SK-N-SH (cell line): ENCODE results near the gene RBM33. TPM values are rescaled to one million over a fixed set of nuclear protein-coding genes. Genes with fewer than 3 reads are reported as not detected.

Experiments
- CTCF ChIA-PET: fragments of 300-600, 350-600 bp; formaldehyde crosslinking; extraction: SDS; loops from one replicate; lab custom pipeline; 2021; lab: Yijun Ruan, JAX
- POLR2A ChIA-PET: fragments of 350-600 bp; sonication (Branson Sonifier 250); formaldehyde crosslinking; extraction: SDS; loops from one replicate; lab custom pipeline; 2020; ENCODE audit warnings: antibody characterized with exemption, inconsistent platforms; lab: Yijun Ruan, JAX
- DNase-seq: peaks from one replicate; pipeline ENCODE4 v3.0.0; 2012
- H2AFZ ChIP-seq: fragments of 200-600 bp; sonication (generic); 2 replicates; pipeline ENCODE4 v1.8.1; 2016; ENCODE audit warnings: antibody characterized with exemption, mild to moderate bottlenecking, low read depth
- H3F3A ChIP-seq: fragments of 200-600 bp; sonication (generic); replicated peaks from 2 replicates; pipeline ENCODE3; 2016; ENCODE audit warnings: antibody characterized with exemption, mild to moderate bottlenecking; ENCODE audit not compliant: insufficient read depth
- H3K27ac ChIP-seq, 2 experiments: fragments of 200-500 bp in 1 of 2; fragments of 200-600 bp in 1 of 2; sonication (Bioruptor generic) in 1 of 2; sonication (generic), shearing (Covaris generic) in 1 of 2; 2 replicates each; pipeline versions ENCODE4 v1.5.1 to v1.6.1; 2014 to 2016; ENCODE audit warnings: low read depth in 2 of 2, inconsistent platforms in 1 of 2, low read length in 1 of 2, mild to moderate bottlenecking in 1 of 2, mixed read lengths in 1 of 2
- H3K27me3 ChIP-seq: fragments of 200-600 bp; sonication (generic), shearing (Covaris generic); 2 replicates; pipeline ENCODE4 v1.6.1; 2016; ENCODE audit warnings: mixed run types; ENCODE audit not compliant: insufficient read depth
- H3K36me3 ChIP-seq, 2 experiments: fragments of 200-500 bp in 1 of 2; fragments of 200-600 bp in 1 of 2; sonication (Bioruptor generic) in 1 of 2; sonication (generic) in 1 of 2; replicated peaks in 1 of 2; 2 replicates each; pipeline versions ENCODE3 to v1.5.1; 2014 to 2016; ENCODE audit warnings: low read length in 1 of 2, mild to moderate bottlenecking in 1 of 2; ENCODE audit not compliant: insufficient read depth in 2 of 2, control insufficient read depth in 1 of 2
- H3K4me1 ChIP-seq, 2 experiments: fragments of 200-500 bp in 1 of 2; fragments of 200-600 bp in 1 of 2; sonication (Bioruptor generic) in 1 of 2; sonication (generic), shearing (Covaris generic) in 1 of 2; 2 replicates each; pipeline versions ENCODE4 v1.5.1 to v1.6.1; 2014 to 2016; ENCODE audit warnings: low read depth in 1 of 2, low read length in 1 of 2, mixed run types in 1 of 2; ENCODE audit not compliant: insufficient read depth in 2 of 2, control insufficient read depth in 1 of 2
- H3K4me2 ChIP-seq: fragments of 200-600 bp; sonication (generic), shearing (Covaris generic); 2 replicates; pipeline ENCODE4 v1.6.1; 2017; ENCODE audit warnings: mixed run types
- H3K4me3 ChIP-seq, 2 experiments: fragments of 200-500 bp in 1 of 2; fragments of 200-600 bp in 1 of 2; sonication (Bioruptor generic) in 1 of 2; sonication (generic), shearing (Covaris generic) in 1 of 2; 2 replicates each; pipeline versions ENCODE4 v1.5.1 to v1.8.1; 2014 to 2016; ENCODE audit warnings: low read depth in 2 of 2, inconsistent platforms in 1 of 2, low read length in 1 of 2, mild to moderate bottlenecking in 1 of 2, mixed read lengths in 1 of 2, moderate library complexity in 1 of 2
- H3K79me2 ChIP-seq: fragments of 200-600 bp; sonication (generic); 2 replicates; pipeline ENCODE4 v1.8.1; 2017; ENCODE audit warnings: mild to moderate bottlenecking; ENCODE audit not compliant: insufficient read depth
- H3K9ac ChIP-seq: fragments of 200-600 bp; sonication (generic); 2 replicates; pipeline ENCODE4 v1.6.1; 2017; ENCODE audit warnings: mixed run types
- H3K9me2 ChIP-seq: fragments of 200-600 bp; sonication (generic); 2 replicates; pipeline ENCODE4 v1.6.1; 2017; ENCODE audit warnings: mixed run types
- H3K9me3 ChIP-seq: fragments of 200-600 bp; sonication (generic); 2 replicates; pipeline ENCODE4 v1.6.1; 2017; ENCODE audit warnings: mixed run types, mild to moderate bottlenecking, moderate library complexity
- H4K20me1 ChIP-seq: fragments of 200-600 bp; sonication (generic); 2 replicates; pipeline ENCODE4 v1.6.1; 2017; ENCODE audit warnings: mild to moderate bottlenecking, mixed run types; ENCODE audit not compliant: insufficient read depth
- CHD2 ChIP-seq: fragments of 150-350 bp; IDR thresholded peaks from 2 replicates; pipeline ENCODE4 v1.6.1; 2018; ENCODE audit warnings: low read length; ENCODE audit not compliant: partially characterized antibody
- EP300 ChIP-seq, 2 experiments: IDR thresholded peaks; 2 replicates each; pipeline versions ENCODE4 v1.4.0 to v1.6.1; 2012; ENCODE audit warnings: borderline replicate concordance in 1 of 2, low read depth in 1 of 2, low read length in 1 of 2
- FOXJ3 ChIP-seq: sonication (generic); formaldehyde crosslinking; IDR thresholded peaks from 2 replicates; pipeline ENCODE4 v1.5.1; 2020; ENCODE audit warnings: mild to moderate bottlenecking, missing genetic modification reagents
- GATA2 ChIP-seq: sonication (generic); formaldehyde crosslinking; IDR thresholded peaks from 2 replicates; pipeline ENCODE4 v1.5.0; 2020; ENCODE audit warnings: mild to moderate bottlenecking, missing genetic modification reagents
- JUND ChIP-seq: IDR thresholded peaks from 2 replicates; pipeline ENCODE4 v1.4.0; 2012
- NFIC ChIP-seq: IDR thresholded peaks from 2 replicates; pipeline ENCODE4 v1.4.0; 2012; ENCODE audit warnings: borderline replicate concordance
- NRF1 ChIP-seq: IDR thresholded peaks from 2 replicates; pipeline ENCODE4 v1.6.1; 2012; ENCODE audit warnings: low read depth, mild to moderate bottlenecking, low read length
- POLR2AphosphoS5 ChIP-seq: IDR thresholded peaks from 2 replicates; pipeline ENCODE4 v1.6.1; 2012; ENCODE audit warnings: low read depth, low read length
- RXRA ChIP-seq: IDR thresholded peaks from 2 replicates; pipeline ENCODE4 v1.4.0; 2012; ENCODE audit warnings: low read depth, mild to moderate bottlenecking, borderline replicate concordance
- TEAD4 ChIP-seq: IDR thresholded peaks from 2 replicates; pipeline ENCODE4 v1.4.0; 2012; ENCODE audit warnings: mild to moderate bottlenecking, borderline replicate concordance; ENCODE audit not compliant: insufficient read depth
- YY1 ChIP-seq: IDR thresholded peaks from 2 replicates; pipeline ENCODE4 v1.4.0; 2012; ENCODE audit warnings: low read depth, mild to moderate bottlenecking
- whole genome bisulfite sequencing: methylation state at CpG from one replicate; pipeline ENCODE4 v1.1.6; 2017; ENCODE audit warnings: low lambda C conversion rate; 5-methylcytosine and 5-hydroxymethylcytosine counted together
- polyA plus RNA-seq, 3 experiments: library from polyadenylated mRNA; depleted of rRNA; stranded (reverse); fragments of >200 nt; gene quantifications; 2 replicates each; pipeline ENCODE4 v1.2.3, GENCODE V29; 2012
- TF ChIP-seq, protein P1 (sequence below): IDR thresholded peaks from 2 replicates; pipeline ENCODE4 v1.4.0; 2012; ENCODE audit warnings: low read depth, borderline replicate concordance
- TF ChIP-seq, protein P2 (sequence below): IDR thresholded peaks from 2 replicates; pipeline ENCODE4 v1.6.1; 2012; ENCODE audit warnings: mild to moderate bottlenecking, low read depth, low read length, moderate library complexity
- TF ChIP-seq, protein P3 (sequence below): IDR thresholded peaks from 2 replicates; pipeline ENCODE4 v1.4.0; 2012; ENCODE audit warnings: low read depth
- TF ChIP-seq, protein P4 (sequence below): fragments of 150-350 bp; IDR thresholded peaks from 2 replicates; pipeline ENCODE4 v1.6.1; 2016; ENCODE audit warnings: mild to moderate bottlenecking, low read depth, low read length

RBM33 gene
- polyA plus RNA-seq, 1 of the 3 experiments (the other 2 are of a cell fraction): 13.8 TPM

DNA sequence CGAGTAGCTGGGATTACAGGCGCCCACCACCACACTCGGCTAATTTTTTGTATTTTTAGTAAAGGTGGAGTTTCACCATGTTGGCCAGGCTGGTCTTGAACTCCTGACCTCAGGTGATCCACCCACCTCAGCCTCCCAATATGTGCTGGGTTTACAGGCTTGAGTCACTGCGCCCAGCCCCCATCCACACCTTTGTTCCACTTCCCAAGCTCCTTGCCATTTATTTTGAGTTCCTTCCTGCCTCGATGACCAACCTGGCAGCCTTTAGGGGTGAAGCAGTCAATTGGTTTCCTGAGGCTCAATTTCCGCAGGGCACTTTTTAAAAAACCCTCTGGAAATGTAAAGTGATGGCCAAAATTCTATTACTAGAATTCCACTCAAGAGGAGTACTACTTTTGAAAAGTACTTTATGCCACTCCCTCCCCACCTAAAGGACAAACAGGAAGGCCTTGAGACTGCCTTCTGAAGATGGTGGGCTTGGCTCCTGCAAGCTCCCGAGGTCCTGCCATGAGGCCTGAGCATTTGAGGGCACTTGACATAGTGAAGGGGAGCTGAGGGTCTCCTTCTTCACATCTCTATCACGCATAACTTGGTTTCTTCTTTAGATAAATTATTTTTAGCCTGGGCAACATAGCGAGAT, 32.5 kb upstream of the RBM33 start:
- Histone ChIP-seq H3K4me2 (no peak overlapping the region), H3K9me2 (no peaks in the 10 kb centered on the region), H3K27ac (no peak overlapping the region), H3K36me3 (no peaks in the 10 kb centered on the region), H2AFZ (no peak overlapping the region), H3K9me3 (no peaks in the 10 kb centered on the region), H3K27me3 (peaks cover 35% of the 10 kb centered on the region; the same call in 1 of the 2 replicates), H3K9ac (no peak overlapping the region), H4K20me1 (no peaks in the 10 kb centered on the region), H3F3A (no peaks in the 10 kb centered on the region), H3K4me1 (no peaks in the 10 kb centered on the region), H3K4me3 (no peak overlapping the region), H3K79me2 (no peaks in the 10 kb centered on the region)
- POLR2A ChIA-PET: no interaction called here
- CTCF ChIA-PET: interaction anchor here (0.7 to 4.1 kb wide), 4 partner anchors 13 to 240 kb away, joined by 3 to 42 read pairs (median 5); no protein-coding TSS in a partner anchor
- TF ChIP-seq, protein P1, sequence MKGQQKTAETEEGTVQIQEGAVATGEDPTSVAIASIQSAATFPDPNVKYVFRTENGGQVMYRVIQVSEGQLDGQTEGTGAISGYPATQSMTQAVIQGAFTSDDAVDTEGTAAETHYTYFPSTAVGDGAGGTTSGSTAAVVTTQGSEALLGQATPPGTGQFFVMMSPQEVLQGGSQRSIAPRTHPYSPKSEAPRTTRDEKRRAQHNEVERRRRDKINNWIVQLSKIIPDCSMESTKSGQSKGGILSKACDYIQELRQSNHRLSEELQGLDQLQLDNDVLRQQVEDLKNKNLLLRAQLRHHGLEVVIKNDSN: no peak
- TF ChIP-seq, protein P2, sequence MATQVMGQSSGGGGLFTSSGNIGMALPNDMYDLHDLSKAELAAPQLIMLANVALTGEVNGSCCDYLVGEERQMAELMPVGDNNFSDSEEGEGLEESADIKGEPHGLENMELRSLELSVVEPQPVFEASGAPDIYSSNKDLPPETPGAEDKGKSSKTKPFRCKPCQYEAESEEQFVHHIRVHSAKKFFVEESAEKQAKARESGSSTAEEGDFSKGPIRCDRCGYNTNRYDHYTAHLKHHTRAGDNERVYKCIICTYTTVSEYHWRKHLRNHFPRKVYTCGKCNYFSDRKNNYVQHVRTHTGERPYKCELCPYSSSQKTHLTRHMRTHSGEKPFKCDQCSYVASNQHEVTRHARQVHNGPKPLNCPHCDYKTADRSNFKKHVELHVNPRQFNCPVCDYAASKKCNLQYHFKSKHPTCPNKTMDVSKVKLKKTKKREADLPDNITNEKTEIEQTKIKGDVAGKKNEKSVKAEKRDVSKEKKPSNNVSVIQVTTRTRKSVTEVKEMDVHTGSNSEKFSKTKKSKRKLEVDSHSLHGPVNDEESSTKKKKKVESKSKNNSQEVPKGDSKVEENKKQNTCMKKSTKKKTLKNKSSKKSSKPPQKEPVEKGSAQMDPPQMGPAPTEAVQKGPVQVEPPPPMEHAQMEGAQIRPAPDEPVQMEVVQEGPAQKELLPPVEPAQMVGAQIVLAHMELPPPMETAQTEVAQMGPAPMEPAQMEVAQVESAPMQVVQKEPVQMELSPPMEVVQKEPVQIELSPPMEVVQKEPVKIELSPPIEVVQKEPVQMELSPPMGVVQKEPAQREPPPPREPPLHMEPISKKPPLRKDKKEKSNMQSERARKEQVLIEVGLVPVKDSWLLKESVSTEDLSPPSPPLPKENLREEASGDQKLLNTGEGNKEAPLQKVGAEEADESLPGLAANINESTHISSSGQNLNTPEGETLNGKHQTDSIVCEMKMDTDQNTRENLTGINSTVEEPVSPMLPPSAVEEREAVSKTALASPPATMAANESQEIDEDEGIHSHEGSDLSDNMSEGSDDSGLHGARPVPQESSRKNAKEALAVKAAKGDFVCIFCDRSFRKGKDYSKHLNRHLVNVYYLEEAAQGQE: no peak
- no peak for TF ChIP-seq TEAD4
- TF ChIP-seq JUND: no peak
- TF ChIP-seq POLR2AphosphoS5: no peak
- no peak for TF ChIP-seq RXRA
- no peak for TF ChIP-seq YY1
- no peak for TF ChIP-seq NRF1
- TF ChIP-seq EP300 (IDR thresholded peaks at IDR 0.05; ENCODE audit: borderline replicate concordance in 1 of 2, low read depth in 1 of 2, low read length in 1 of 2): no peak
- TF ChIP-seq GATA2 (CRISPR knock-in tag): no peak
- TF ChIP-seq, protein P3, sequence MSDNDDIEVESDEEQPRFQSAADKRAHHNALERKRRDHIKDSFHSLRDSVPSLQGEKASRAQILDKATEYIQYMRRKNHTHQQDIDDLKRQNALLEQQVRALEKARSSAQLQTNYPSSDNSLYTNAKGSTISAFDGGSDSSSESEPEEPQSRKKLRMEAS: no peak
- 31% methylated on average over 9 of the region's 9 CpGs for WGBS
- DNase-seq: no peak

GRCh38 chr7:155612658-155613057, 31.8 kb upstream of the RBM33 start:
- no peaks in the 10 kb centered on the region for H3K4me1 ChIP-seq
- H3K79me2 ChIP-seq: no peaks in the 10 kb centered on the region
- H3K9me2 ChIP-seq: no peaks in the 10 kb centered on the region
- 28% methylated on average over 10 of the region's 10 CpGs for WGBS
- no peak overlapping the region for H3K4me3 ChIP-seq
- CTCF ChIA-PET: interaction anchor here (0.7 to 4.1 kb wide), 4 partner anchors 14 to 155 kb away, joined by 3 to 42 read pairs (median 4); no protein-coding TSS in a partner anchor
- H2AFZ ChIP-seq: no peak overlapping the region
- POLR2A ChIA-PET: no interaction called here
- no peaks in the 10 kb centered on the region for H3K36me3 ChIP-seq
- no peak overlapping the region for H3K9ac ChIP-seq
- H3K9me3 ChIP-seq: no peaks in the 10 kb centered on the region
- no peak for TF ChIP-seq JUND
- TF ChIP-seq, protein P4, sequence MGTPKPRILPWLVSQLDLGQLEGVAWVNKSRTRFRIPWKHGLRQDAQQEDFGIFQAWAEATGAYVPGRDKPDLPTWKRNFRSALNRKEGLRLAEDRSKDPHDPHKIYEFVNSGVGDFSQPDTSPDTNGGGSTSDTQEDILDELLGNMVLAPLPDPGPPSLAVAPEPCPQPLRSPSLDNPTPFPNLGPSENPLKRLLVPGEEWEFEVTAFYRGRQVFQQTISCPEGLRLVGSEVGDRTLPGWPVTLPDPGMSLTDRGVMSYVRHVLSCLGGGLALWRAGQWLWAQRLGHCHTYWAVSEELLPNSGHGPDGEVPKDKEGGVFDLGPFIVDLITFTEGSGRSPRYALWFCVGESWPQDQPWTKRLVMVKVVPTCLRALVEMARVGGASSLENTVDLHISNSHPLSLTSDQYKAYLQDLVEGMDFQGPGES: no peak
- TF ChIP-seq, protein P2: no peak
- no peak for TF ChIP-seq NFIC
- no peak for TF ChIP-seq FOXJ3 (CRISPR knock-in tag)
- TF ChIP-seq CHD2: no peak
- no peak overlapping the region for H3K4me2 ChIP-seq
- H3F3A ChIP-seq: no peaks in the 10 kb centered on the region
- DNase-seq: no peak
- H3K27ac ChIP-seq: no peak overlapping the region
- H3K27me3 ChIP-seq: peaks cover 35% of the 10 kb centered on the region; the same call in 1 of the 2 replicates
- H4K20me1 ChIP-seq: no peaks in the 10 kb centered on the region
